HCT116 (cell line): Measurements from ENCODE around the gene ABCF3. TPM values are rescaled to one million over a fixed set of nuclear protein-coding genes. Genes with fewer than 3 reads are reported as not detected.

ENCODE experiments used
- ATAC-seq: fragments of 200-7000 bp; cut with Tn5 transposase; 2 replicates; pipeline ENCODE4 v1.9.1; 2020; ENCODE audit warnings: mild to moderate bottlenecking, moderate library complexity
- BruUV-seq: library from RNA; stranded (reverse); fragments of 400-500 nt; replicated peaks from 2 replicates; lab custom pipeline; 2021; lab: Mats Ljungman, UMichigan
- CTCF ChIA-PET: fragments of 300-600 bp; sonication (Branson Sonifier 250); formaldehyde crosslinking; loops from one replicate; lab custom pipeline; 2021; ENCODE audit warnings: antibody characterized with exemption; lab: Charles Lee
- POLR2A ChIA-PET: fragments of 300-600, 350-600 bp; sonication (Branson Sonifier 250); formaldehyde crosslinking; loops from one replicate; lab custom pipeline; 2021; ENCODE audit warnings: antibody characterized with exemption; lab: Charles Lee
- RAD21 ChIA-PET, 2 experiments: fragments of 300-600 bp; sonication (Branson Sonifier 250); formaldehyde crosslinking; loops; one replicate each; lab custom pipeline; 2023; ENCODE audit warnings: low total read pairs in 2 of 2; ENCODE audit not compliant: uncharacterized antibody in 2 of 2, unreplicated experiment in 2 of 2, low non-redundant PET in 1 of 2; lab: Charles Lee
- DNase-seq: peaks from one replicate; pipeline ENCODE4 v3.0.0-alpha.2; 2010; ENCODE audit warnings: low read depth, low spot score
- H2AFZ ChIP-seq: fragments of 200-600 bp; shearing (Covaris generic), sonication (generic); 2 replicates; pipeline ENCODE4 v1.6.1; 2017; ENCODE audit warnings: low read depth, mixed run types, mixed read lengths, antibody characterized with exemption, low read length; ENCODE audit not compliant: poor library complexity, severe bottlenecking
- H3K27ac ChIP-seq: 2 replicates; pipeline ENCODE4 v1.5.1; 2012; ENCODE audit warnings: low read depth, low read length
- H3K27me3 ChIP-seq: fragments of 200-600 bp; sonication (generic); 2 replicates; pipeline ENCODE4 v1.6.1; 2016; ENCODE audit warnings: mixed run types, low read length, mixed read lengths; ENCODE audit not compliant: insufficient read depth
- H3K36me3 ChIP-seq, 2 experiments: fragments of 200-500 bp in 1 of 2; fragments of 200-600 bp in 1 of 2; sonication (Bioruptor generic) in 1 of 2; sonication (generic) in 1 of 2; 2 replicates each; pipeline versions ENCODE4 v1.5.1 to v1.6.1; 2014 to 2016; ENCODE audit warnings: low read length in 2 of 2, inconsistent platforms in 1 of 2, mixed read lengths in 1 of 2, mixed run types in 1 of 2; ENCODE audit not compliant: insufficient read depth in 2 of 2, control insufficient read depth in 1 of 2
- H3K4me1 ChIP-seq, 2 experiments: fragments of 200-600 bp in 1 of 2; sonication (generic) in 1 of 2; 2 replicates each; pipeline versions ENCODE4 v1.5.1 to v1.6.1; 2012 to 2017; ENCODE audit warnings: low read length in 2 of 2, inconsistent platforms in 1 of 2, mild to moderate bottlenecking in 1 of 2, mixed read lengths in 1 of 2, mixed run types in 1 of 2, moderate library complexity in 1 of 2; ENCODE audit not compliant: insufficient read depth in 2 of 2, control insufficient read depth in 1 of 2
- H3K4me2 ChIP-seq: fragments of 200-600 bp; sonication (generic); 2 replicates; pipeline ENCODE4 v1.6.1; 2017; ENCODE audit warnings: mixed run types, low read length, mixed read lengths
- H3K4me3 ChIP-seq, 2 experiments: fragments of 200-600 bp in 1 of 2; sonication (generic) in 1 of 2; replicated peaks in 1 of 2; 2 replicates each; pipeline ENCODE4 v1.5.1; 2011 to 2016; ENCODE audit warnings: low read length in 2 of 2, control low read depth in 1 of 2, low read depth in 1 of 2, mild to moderate bottlenecking in 1 of 2, mixed read lengths in 1 of 2, mixed run types in 1 of 2
- H3K79me2 ChIP-seq: fragments of 200-600 bp; sonication (generic); 2 replicates; pipeline ENCODE4 v1.6.1; 2017; ENCODE audit warnings: mild to moderate bottlenecking, mixed run types, low read length, moderate library complexity, mixed read lengths; ENCODE audit not compliant: insufficient read depth
- H3K9ac ChIP-seq: fragments of 200-600 bp; sonication (generic); 2 replicates; pipeline ENCODE4 v1.6.1; 2016; ENCODE audit warnings: low read length, mixed read lengths
- H3K9me2 ChIP-seq: fragments of 200-600 bp; sonication (generic), shearing (Covaris generic); 2 replicates; pipeline ENCODE4 v1.6.1; 2017; ENCODE audit warnings: mixed run types, mild to moderate bottlenecking, moderate library complexity; ENCODE audit not compliant: insufficient read depth
- H3K9me3 ChIP-seq, 2 experiments: fragments of 200-500 bp in 1 of 2; fragments of 200-600 bp in 1 of 2; sonication (Bioruptor generic) in 1 of 2; sonication (generic) in 1 of 2; 2 replicates each; pipeline ENCODE4 v1.6.1; 2014 to 2017; ENCODE audit warnings: low read length in 2 of 2, mixed read lengths in 2 of 2, inconsistent platforms in 1 of 2, low read depth in 1 of 2, mild to moderate bottlenecking in 1 of 2, mixed run types in 1 of 2, moderate library complexity in 1 of 2; ENCODE audit not compliant: control insufficient read depth in 1 of 2, insufficient read depth in 1 of 2
- H4K20me1 ChIP-seq: fragments of 200-600 bp; sonication (generic), shearing (Covaris generic); 2 replicates; pipeline ENCODE4 v1.6.1; 2017; ENCODE audit warnings: mixed run types, mild to moderate bottlenecking, moderate library complexity; ENCODE audit not compliant: insufficient read depth
- EZH2phosphoT487 ChIP-seq: fragments of 200-600 bp; IDR thresholded peaks from 2 replicates; pipeline ENCODE4 v1.6.1; 2018; ENCODE audit warnings: antibody characterized with exemption, borderline replicate concordance
- FOSL1 ChIP-seq: IDR thresholded peaks from 2 replicates; pipeline ENCODE4 v1.6.1; 2012; ENCODE audit warnings: low read depth
- POLR2A ChIP-seq: IDR thresholded peaks from 2 replicates; pipeline ENCODE4 v1.7.0; 2011; ENCODE audit warnings: borderline replicate concordance; ENCODE audit not compliant: insufficient read depth, insufficient read length; ENCODE audit errors: extremely low read depth
- SIN3A ChIP-seq: IDR thresholded peaks from 2 replicates; pipeline ENCODE4 v1.6.1; 2012; ENCODE audit warnings: low read depth
- SRF ChIP-seq: IDR thresholded peaks from 2 replicates; pipeline ENCODE4 v1.6.1; 2012; ENCODE audit warnings: low read depth
- YY1 ChIP-seq: IDR thresholded peaks from 2 replicates; pipeline ENCODE4 v1.6.1; 2011; ENCODE audit warnings: low read length, low read depth, moderate library complexity, mild to moderate bottlenecking; ENCODE audit not compliant: insufficient replicate concordance; ENCODE audit errors: extremely low read depth
- ZFX ChIP-seq: fragments of 450-650 bp; IDR thresholded peaks from 2 replicates; pipeline ENCODE4 v1.6.1; 2017
- intact Hi-C: fragments of 100-400 bp; cut with micrococcal nuclease; formaldehyde crosslinking; loops from 2 replicates; pipeline ENCODE4 v1.10.0; 2022
- total RNA-seq: library from RNA; stranded (reverse); gene quantifications from one replicate; pipeline ENCODE4 v1.2.1, GENCODE V29; 2021; ENCODE audit not compliant: unreplicated experiment
- TF ChIP-seq, protein P1 (sequence below), 3 experiments: fragments of 200-600 bp in 1 of 3; sonication (generic) in 1 of 3; IDR thresholded peaks in 2 of 3; conservative IDR thresholded peaks in 1 of 3; 2 replicates each; pipeline ENCODE4 v1.5.1; 2012 to 2017; ENCODE audit warnings: low read depth in 2 of 3, low read length in 2 of 3, antibody characterized with exemption in 1 of 3, borderline replicate concordance in 1 of 3, control low read depth in 1 of 3, mild to moderate bottlenecking in 1 of 3, mixed read lengths in 1 of 3, mixed run types in 1 of 3, moderate library complexity in 1 of 3; ENCODE audit not compliant: insufficient read depth in 1 of 3
- TF ChIP-seq, protein P2 (sequence below): IDR thresholded peaks from 2 replicates; pipeline ENCODE4 v1.6.1; 2012
- TF ChIP-seq, protein P3 (sequence below): IDR thresholded peaks from 2 replicates; pipeline ENCODE4 v1.6.1; 2011; ENCODE audit warnings: mild to moderate bottlenecking, low read length, moderate library complexity; ENCODE audit not compliant: insufficient replicate concordance; ENCODE audit errors: extremely low read depth

ABCF3 gene
- total RNA-seq, 1 experiment from 2014 or later = 74.6 TPM

DNA sequence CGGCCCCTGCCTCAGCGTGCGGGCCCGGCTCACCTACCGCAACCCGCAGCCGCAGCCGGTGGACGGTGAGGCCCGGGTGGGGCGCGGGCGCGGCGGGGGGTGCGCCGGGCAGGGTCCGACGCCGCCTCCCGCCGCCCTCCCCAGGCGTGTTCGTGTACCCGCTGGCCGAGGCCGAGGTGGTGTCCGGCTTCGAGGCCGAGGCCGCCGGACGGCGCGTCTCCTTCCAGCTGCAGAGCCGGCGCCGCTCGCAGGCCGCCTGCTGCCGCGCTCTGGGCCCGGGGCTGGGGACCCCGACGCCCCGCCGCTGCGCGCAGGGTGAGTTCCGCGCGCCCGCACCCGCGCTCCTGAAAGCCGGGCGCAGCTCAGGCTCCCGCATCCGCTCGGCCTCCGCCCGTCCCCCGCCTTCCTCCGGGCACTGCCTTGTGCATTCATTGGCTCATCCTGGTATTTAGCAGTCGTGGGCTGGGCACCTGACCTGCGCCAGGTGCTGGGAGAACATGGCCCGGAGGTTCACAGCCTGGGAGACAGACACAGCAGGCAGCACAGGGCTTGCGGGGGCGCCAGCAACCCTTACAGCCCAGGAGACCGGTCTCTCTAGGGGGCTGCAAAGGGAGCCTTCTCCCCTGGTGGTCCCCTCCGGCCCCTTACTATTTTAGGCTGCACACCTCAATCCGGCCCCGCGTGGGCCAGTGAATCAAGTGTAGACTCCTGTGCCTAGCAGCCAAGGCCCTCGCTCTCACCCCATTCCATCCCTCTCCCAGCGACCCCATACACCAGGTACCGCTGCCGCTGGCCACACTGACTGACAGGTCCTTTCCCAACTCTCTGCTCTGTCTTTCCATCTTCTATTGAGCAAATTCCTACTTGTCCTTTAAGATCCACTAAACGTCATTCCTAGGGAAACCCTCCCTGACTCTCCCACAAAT lies 44.9 kb downstream of the ABCF3 start (continued):
- TF ChIP-seq, protein P1, sequence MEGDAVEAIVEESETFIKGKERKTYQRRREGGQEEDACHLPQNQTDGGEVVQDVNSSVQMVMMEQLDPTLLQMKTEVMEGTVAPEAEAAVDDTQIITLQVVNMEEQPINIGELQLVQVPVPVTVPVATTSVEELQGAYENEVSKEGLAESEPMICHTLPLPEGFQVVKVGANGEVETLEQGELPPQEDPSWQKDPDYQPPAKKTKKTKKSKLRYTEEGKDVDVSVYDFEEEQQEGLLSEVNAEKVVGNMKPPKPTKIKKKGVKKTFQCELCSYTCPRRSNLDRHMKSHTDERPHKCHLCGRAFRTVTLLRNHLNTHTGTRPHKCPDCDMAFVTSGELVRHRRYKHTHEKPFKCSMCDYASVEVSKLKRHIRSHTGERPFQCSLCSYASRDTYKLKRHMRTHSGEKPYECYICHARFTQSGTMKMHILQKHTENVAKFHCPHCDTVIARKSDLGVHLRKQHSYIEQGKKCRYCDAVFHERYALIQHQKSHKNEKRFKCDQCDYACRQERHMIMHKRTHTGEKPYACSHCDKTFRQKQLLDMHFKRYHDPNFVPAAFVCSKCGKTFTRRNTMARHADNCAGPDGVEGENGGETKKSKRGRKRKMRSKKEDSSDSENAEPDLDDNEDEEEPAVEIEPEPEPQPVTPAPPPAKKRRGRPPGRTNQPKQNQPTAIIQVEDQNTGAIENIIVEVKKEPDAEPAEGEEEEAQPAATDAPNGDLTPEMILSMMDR (IDR thresholded peaks at IDR 0.05 in 2 of 3, conservative IDR thresholded peaks at IDR 0.05 in 1 of 3; ENCODE audit: borderline replicate concordance in 1 of 3, insufficient read depth in 1 of 3, low read depth in 2 of 3, low read length in 2 of 3) = no peak
- no peak for TF ChIP-seq YY1

DNA sequence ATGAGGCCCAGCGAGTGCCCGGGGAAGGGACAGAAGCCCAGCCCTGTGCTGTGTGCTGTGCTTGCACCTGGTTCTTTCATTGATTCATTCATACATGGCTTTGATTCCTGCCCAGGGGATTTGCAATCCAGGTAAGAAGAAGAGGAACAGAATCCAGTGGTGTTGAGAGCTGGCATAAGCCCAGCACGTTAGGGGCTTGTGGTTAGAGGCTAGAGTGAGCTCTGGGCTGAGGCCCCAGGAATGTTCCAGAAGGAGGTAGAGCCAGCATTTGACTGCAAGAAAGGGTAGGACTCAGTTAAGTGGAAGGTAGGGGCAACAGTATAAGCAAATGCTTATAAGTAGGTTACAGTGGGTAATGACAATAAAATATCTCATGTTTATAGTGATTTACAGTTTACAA lies 45.7 kb downstream of the ABCF3 start:
- ChIA-PET POLR2A (interaction anchor here (1.0 kb wide), 1 partner anchor 73 kb away, joined by 3 read pairs; no protein-coding TSS in a partner anchor), RAD21 (no interaction called here), CTCF (no interaction called here)
- Histone ChIP-seq H3K9me2 (no peaks in the 10 kb centered on the region), H3K79me2 (no peaks in the 10 kb centered on the region), H3K27ac (no peak overlapping the region), H3K9me3 (no peaks in the 10 kb centered on the region), H3K27me3 (no peaks in the 10 kb centered on the region), H3K9ac (no peak overlapping the region), H2AFZ (no peak overlapping the region), H3K4me2 (no peak overlapping the region), H3K36me3 (no peaks in the 10 kb centered on the region), H3K4me3 (no peak overlapping the region)
- ATAC-seq = no peak
- BruUV-seq = no TSS peak
- intact Hi-C loops = no loop called here
- no peak for TF ChIP-seq SIN3A
- TF ChIP-seq SRF = no peak
- TF ChIP-seq ZFX = no peak
- TF ChIP-seq EZH2phosphoT487 = no peak
- TF ChIP-seq, protein P2, sequence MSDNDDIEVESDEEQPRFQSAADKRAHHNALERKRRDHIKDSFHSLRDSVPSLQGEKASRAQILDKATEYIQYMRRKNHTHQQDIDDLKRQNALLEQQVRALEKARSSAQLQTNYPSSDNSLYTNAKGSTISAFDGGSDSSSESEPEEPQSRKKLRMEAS = no peak
- no peak for TF ChIP-seq POLR2A
- no peak for TF ChIP-seq FOSL1
- TF ChIP-seq, protein P3, sequence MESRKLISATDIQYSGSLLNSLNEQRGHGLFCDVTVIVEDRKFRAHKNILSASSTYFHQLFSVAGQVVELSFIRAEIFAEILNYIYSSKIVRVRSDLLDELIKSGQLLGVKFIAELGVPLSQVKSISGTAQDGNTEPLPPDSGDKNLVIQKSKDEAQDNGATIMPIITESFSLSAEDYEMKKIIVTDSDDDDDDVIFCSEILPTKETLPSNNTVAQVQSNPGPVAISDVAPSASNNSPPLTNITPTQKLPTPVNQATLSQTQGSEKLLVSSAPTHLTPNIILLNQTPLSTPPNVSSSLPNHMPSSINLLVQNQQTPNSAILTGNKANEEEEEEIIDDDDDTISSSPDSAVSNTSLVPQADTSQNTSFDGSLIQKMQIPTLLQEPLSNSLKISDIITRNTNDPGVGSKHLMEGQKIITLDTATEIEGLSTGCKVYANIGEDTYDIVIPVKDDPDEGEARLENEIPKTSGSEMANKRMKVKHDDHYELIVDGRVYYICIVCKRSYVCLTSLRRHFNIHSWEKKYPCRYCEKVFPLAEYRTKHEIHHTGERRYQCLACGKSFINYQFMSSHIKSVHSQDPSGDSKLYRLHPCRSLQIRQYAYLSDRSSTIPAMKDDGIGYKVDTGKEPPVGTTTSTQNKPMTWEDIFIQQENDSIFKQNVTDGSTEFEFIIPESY = no peak
- TF ChIP-seq, all 23 proteins: peak for 0
- Histone ChIP-seq H4K20me1 (no peaks in the 10 kb centered on the region), H3K4me1 (peaks cover 12 to 34% of the 10 kb centered on the region in 2 experiments)
- DNase-seq = no peak
